ENCODE results near the gene C12orf42.

Gene C12orf42

GRCh38 chr12:103495469-103496456 lies at the start of gene C12orf42:
Gene C12orf42, minus strand, starts transcription at chr12:103495968. Its CDS starts 17,542 bp downstream, at chr12:103478426.
- H3K4me1 ChIP-seq (ENCODE audit: insufficient read depth, low read length, poor library complexity, severe bottlenecking): no peaks in the 10 kb centered on the region
- no peaks in the 10 kb centered on the region for H3K9me3 ChIP-seq (ENCODE audit: insufficient read depth, low read depth, low read length)
- no peaks in the 10 kb centered on the region for H3K9me2 ChIP-seq (replicated peaks; ENCODE audit: low read depth, low read length)
- H3K4me3 ChIP-seq (ENCODE audit: low read length, poor library complexity, severe bottlenecking): no peak within 1 kb of the TSS
- no peaks in the 10 kb centered on the region for H3F3A ChIP-seq (ENCODE audit: low read depth)
- H3K27me3 ChIP-seq (ENCODE audit: insufficient read depth, low read length, poor library complexity, severe bottlenecking): no peaks in the 10 kb centered on the region
- TF ChIP-seq EZH2phosphoT487 (IDR thresholded peaks at IDR 0.05; ENCODE audit: borderline replicate concordance): no peak
- TF ChIP-seq, protein P1, sequence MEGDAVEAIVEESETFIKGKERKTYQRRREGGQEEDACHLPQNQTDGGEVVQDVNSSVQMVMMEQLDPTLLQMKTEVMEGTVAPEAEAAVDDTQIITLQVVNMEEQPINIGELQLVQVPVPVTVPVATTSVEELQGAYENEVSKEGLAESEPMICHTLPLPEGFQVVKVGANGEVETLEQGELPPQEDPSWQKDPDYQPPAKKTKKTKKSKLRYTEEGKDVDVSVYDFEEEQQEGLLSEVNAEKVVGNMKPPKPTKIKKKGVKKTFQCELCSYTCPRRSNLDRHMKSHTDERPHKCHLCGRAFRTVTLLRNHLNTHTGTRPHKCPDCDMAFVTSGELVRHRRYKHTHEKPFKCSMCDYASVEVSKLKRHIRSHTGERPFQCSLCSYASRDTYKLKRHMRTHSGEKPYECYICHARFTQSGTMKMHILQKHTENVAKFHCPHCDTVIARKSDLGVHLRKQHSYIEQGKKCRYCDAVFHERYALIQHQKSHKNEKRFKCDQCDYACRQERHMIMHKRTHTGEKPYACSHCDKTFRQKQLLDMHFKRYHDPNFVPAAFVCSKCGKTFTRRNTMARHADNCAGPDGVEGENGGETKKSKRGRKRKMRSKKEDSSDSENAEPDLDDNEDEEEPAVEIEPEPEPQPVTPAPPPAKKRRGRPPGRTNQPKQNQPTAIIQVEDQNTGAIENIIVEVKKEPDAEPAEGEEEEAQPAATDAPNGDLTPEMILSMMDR (conservative IDR thresholded peaks at IDR 0.05; ENCODE audit: low read length): no peak
- no peaks in the 10 kb centered on the region for H4K20me1 ChIP-seq (ENCODE audit: insufficient read depth, low read length, poor library complexity, severe bottlenecking)
- no peaks in the 10 kb centered on the region for H3K36me3 ChIP-seq (ENCODE audit: insufficient read depth, low read length)
- H3K4me2 ChIP-seq (ENCODE audit: low read depth, low read length, poor library complexity, severe bottlenecking): no peak within 1 kb of the TSS
- H3K79me2 ChIP-seq (ENCODE audit: insufficient read depth, low read length): no peaks in the 10 kb centered on the region
- no peak within 1 kb of the TSS for H3K9ac ChIP-seq (ENCODE audit: low read depth, low read length, poor library complexity, severe bottlenecking)
- no peak within 1 kb of the TSS for H2AFZ ChIP-seq (ENCODE audit: low read length)

- no peak overlapping the region for H3K4me3 ChIP-seq (ENCODE audit: low read length, poor library complexity, severe bottlenecking)
- H3K9ac ChIP-seq (ENCODE audit: low read depth, low read length, poor library complexity, severe bottlenecking): no peak overlapping the region
- no peaks in the 10 kb centered on the region for H3K4me1 ChIP-seq (ENCODE audit: insufficient read depth, low read length, poor library complexity, severe bottlenecking)
- no peaks in the 10 kb centered on the region for H3K79me2 ChIP-seq (ENCODE audit: insufficient read depth, low read length)
- H3K27me3 ChIP-seq (ENCODE audit: insufficient read depth, low read length, poor library complexity, severe bottlenecking): no peaks in the 10 kb centered on the region
- H3K9me2 ChIP-seq (replicated peaks; ENCODE audit: low read depth, low read length): no peaks in the 10 kb centered on the region
- H4K20me1 ChIP-seq (ENCODE audit: insufficient read depth, low read length, poor library complexity, severe bottlenecking): no peaks in the 10 kb centered on the region
- H3F3A ChIP-seq (ENCODE audit: low read depth): no peaks in the 10 kb centered on the region
- TF ChIP-seq, protein P1 (conservative IDR thresholded peaks at IDR 0.05; ENCODE audit: low read length): no peak
- TF ChIP-seq EZH2phosphoT487 (IDR thresholded peaks at IDR 0.05; ENCODE audit: borderline replicate concordance): no peak
- no peaks in the 10 kb centered on the region for H3K36me3 ChIP-seq (ENCODE audit: insufficient read depth, low read length)
- H3K4me2 ChIP-seq (ENCODE audit: low read depth, low read length, poor library complexity, severe bottlenecking): no peak overlapping the region
- H3K9me3 ChIP-seq (ENCODE audit: insufficient read depth, low read depth, low read length): no peaks in the 10 kb centered on the region
- no peak overlapping the region for H2AFZ ChIP-seq (ENCODE audit: low read length)
Measured at GRCh38 chr12:103542078-103542477, 46.3 kb upstream of the C12orf42 start.

DNA sequence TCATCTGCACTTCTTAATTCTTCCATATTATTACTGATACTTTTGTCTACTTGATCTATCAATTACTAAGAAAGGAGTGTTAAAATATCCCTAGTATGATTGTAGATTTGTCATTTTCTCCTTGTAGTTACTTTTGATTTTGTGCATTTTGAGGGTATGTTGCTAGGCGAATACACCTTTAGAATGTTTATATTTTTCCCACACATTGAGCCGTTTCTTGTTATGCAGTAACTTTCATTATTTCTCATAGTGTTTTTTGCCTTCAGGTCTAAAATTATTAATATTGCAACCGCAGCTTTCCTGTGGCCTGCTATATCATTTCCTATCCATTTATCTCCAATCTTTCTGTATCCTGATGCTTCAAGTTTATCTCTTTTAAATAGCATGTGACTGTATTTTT lies 44.6 kb upstream of the C12orf42 start:
- no peaks in the 10 kb centered on the region for H3K4me1 ChIP-seq (ENCODE audit: insufficient read depth, low read length, poor library complexity, severe bottlenecking)
- H3K9ac ChIP-seq (ENCODE audit: low read depth, low read length, poor library complexity, severe bottlenecking): no peak overlapping the region
- H3K4me3 ChIP-seq (ENCODE audit: low read length, poor library complexity, severe bottlenecking): no peak overlapping the region
- H3K9me3 ChIP-seq (ENCODE audit: insufficient read depth, low read depth, low read length): no peaks in the 10 kb centered on the region
- H3K27me3 ChIP-seq (ENCODE audit: insufficient read depth, low read length, poor library complexity, severe bottlenecking): no peaks in the 10 kb centered on the region
- no peaks in the 10 kb centered on the region for H3K36me3 ChIP-seq (ENCODE audit: insufficient read depth, low read length)
- H4K20me1 ChIP-seq (ENCODE audit: insufficient read depth, low read length, poor library complexity, severe bottlenecking): no peaks in the 10 kb centered on the region
- H3K9me2 ChIP-seq (replicated peaks; ENCODE audit: low read depth, low read length): no peaks in the 10 kb centered on the region
- H3K4me2 ChIP-seq (ENCODE audit: low read depth, low read length, poor library complexity, severe bottlenecking): no peak overlapping the region
- H2AFZ ChIP-seq (ENCODE audit: low read length): no peak overlapping the region
- H3K79me2 ChIP-seq (ENCODE audit: insufficient read depth, low read length): no peaks in the 10 kb centered on the region
- no peak for TF ChIP-seq EZH2phosphoT487 (IDR thresholded peaks at IDR 0.05; ENCODE audit: borderline replicate concordance)
- TF ChIP-seq, protein P1 (conservative IDR thresholded peaks at IDR 0.05; ENCODE audit: low read length): no peak
- no peaks in the 10 kb centered on the region for H3F3A ChIP-seq (ENCODE audit: low read depth)

All from Loucy (cell line).